Body of pancreas (tissue), 4 donors: ENCODE results near the gene CCL19. TPM values are rescaled to one million over a fixed set of nuclear protein-coding genes. Genes with fewer than 3 reads are reported as not detected.

Source experiments
- ATAC-seq: fragments of 150-250 bp; one replicate; pipeline ENCODE4 v1.9.1; 2016
- DNase-seq, 4 donors: peaks; one replicate each; pipeline ENCODE4 v3.0.0-alpha.2; 2019
- H3K27ac ChIP-seq, 4 donors: fragments of 200-600 bp; sonication (generic); 1 replicate in 3 of 4; 2 replicates in 1 of 4; pipeline versions ENCODE4 v1.5.1 to v1.6.1; 2016 to 2019; ENCODE audit warnings: mild to moderate bottlenecking in 1 of 4, mixed read lengths in 1 of 4, moderate library complexity in 1 of 4
- H3K27me3 ChIP-seq, 2 donors: fragments of 200-600 bp; sonication (generic); one replicate each; pipeline ENCODE4 v1.6.0; 2016; ENCODE audit warnings: mild to moderate bottlenecking in 1 of 2
- H3K36me3 ChIP-seq, 2 donors: fragments of 200-600 bp; sonication (generic); replicated peaks in 1 of 2; 2 replicates each; pipeline ENCODE4 v1.5.1; 2016; ENCODE audit warnings: low read depth in 2 of 2; ENCODE audit not compliant: insufficient read depth in 1 of 2
- H3K4me1 ChIP-seq: fragments of 200-600 bp; sonication (generic); one replicate; pipeline ENCODE4 v1.6.0; 2016
- H3K4me3 ChIP-seq, 2 donors: fragments of 200-600 bp; sonication (generic); 1 replicate in 1 of 2; 2 replicates in 1 of 2; pipeline ENCODE4 v1.5.1; 2016 to 2019
- H3K9me3 ChIP-seq, 3 donors: fragments of 200-600 bp; sonication (generic); 1 replicate in 2 of 3; 2 replicates in 1 of 3; pipeline ENCODE4 v1.5.1; 2016
- CTCF ChIP-seq, 7 experiments: fragments of 450-650 bp in 4 of 7; fragments of 200-600 bp in 3 of 7; sonication (generic) in 3 of 7; IDR thresholded peaks; one replicate each; pipeline ENCODE4 v1.5.1; 2016 to 2019; ENCODE audit warnings: antibody characterized with exemption in 7 of 7
- POLR2A ChIP-seq, 3 donors: fragments of 450-650 bp; IDR thresholded peaks; one replicate each; pipeline ENCODE4 v1.6.1; 2016; ENCODE audit warnings: antibody characterized with exemption in 3 of 3, mild to moderate bottlenecking in 2 of 3
- WGBS, 2 donors: methylation state at CpG; one replicate each; pipeline ENCODE4 v1.1.5; 2017; 5-methylcytosine and 5-hydroxymethylcytosine counted together
- intact Hi-C: fragments of 100-400 bp; cut with DNase I; formaldehyde crosslinking; loops from one replicate; pipeline ENCODE4 v1.15.1; 2023
- total RNA-seq, 2 donors: library from RNA; depleted of rRNA; stranded (reverse); fragments of >200 nt; gene quantifications; one replicate each; pipeline ENCODE4 v1.1.0, GENCODE V29; 2016

CCL19 gene
- total RNA-seq, 2 donors from 2014 or later = not detected

- Histone ChIP-seq H3K9me3 (no peaks in the 10 kb centered on the region), H3K36me3 (no peaks in the 10 kb centered on the region), H3K4me1 (peaks cover 15% of the 10 kb centered on the region), H3K27ac (peak overlapping the region; percentile 92 to 98 (median 96)), H3K27me3 (no peaks in the 10 kb centered on the region), H3K4me3 (peak overlapping the region; percentile 18 to 78)
- intact Hi-C loops = no loop called here
- DNase-seq = no peak
- peak in 1 of 7 experiments; percentile 6 for TF ChIP-seq CTCF (IDR thresholded peaks at IDR 0.05)
- TF ChIP-seq POLR2A (IDR thresholded peaks at IDR 0.05) = no peak
- WGBS, 2 donors = 1% methylated on average over 22 of the region's 26 CpGs; no CpG with 5 or more reads in 1 of the 2 donors
- no peak for ATAC-seq
These were observed 26.1 kb downstream of the CCL19 start for GRCh38 chr9:34665067-34665380.

- DNase-seq (peak; percentile 87 to 93 (median 90)), ATAC-seq (peak; percentile 60)
- no peaks in the 10 kb centered on the region for H3K36me3 ChIP-seq
- TF ChIP-seq CTCF (IDR thresholded peaks at IDR 0.05) (peak; percentile 73 to 96 (median 86)), POLR2A (IDR thresholded peaks at IDR 0.05) (peak in 2 of 3 donors; percentile 6 to 21)
- peak overlapping the region; percentile 92 to 98 (median 96) for H3K27ac ChIP-seq
- intact Hi-C loops = no loop called here
- peak overlapping the region; percentile 18 to 78 for H3K4me3 ChIP-seq
- peaks cover 15% of the 10 kb centered on the region for H3K4me1 ChIP-seq
- no peaks in the 10 kb centered on the region for H3K27me3 ChIP-seq
- WGBS, 2 donors = 6 to 12% methylated on average over 18 of the region's 18 CpGs
- H3K9me3 ChIP-seq = no peaks in the 10 kb centered on the region
These were observed 26.6 kb downstream of the CCL19 start for GRCh38 chr9:34664281-34665066.

GRCh38 chr9:34663303-34663605 lies 27.8 kb downstream of the CCL19 start:
- Histone ChIP-seq H3K27ac (no peak overlapping the region), H3K9me3 (no peaks in the 10 kb centered on the region), H3K27me3 (no peaks in the 10 kb centered on the region), H3K4me3 (no peak overlapping the region), H3K36me3 (no peaks in the 10 kb centered on the region), H3K4me1 (peaks cover 15% of the 10 kb centered on the region)
- DNase-seq (no peak), ATAC-seq (no peak)
- intact Hi-C loops = no loop called here
- no peak for TF ChIP-seq POLR2A (IDR thresholded peaks at IDR 0.05)
- no peak for TF ChIP-seq CTCF (IDR thresholded peaks at IDR 0.05)

GRCh38 chr9:34662526-34663302 lies 28.4 kb downstream of the CCL19 start, which contains the start of gene CCL27:
Gene CCL27 (minus strand): TSS chr9:34662657. CDS start chr9:34662633, 24 bp downstream.
- Histone ChIP-seq H3K4me3 (no peak within 1 kb of the TSS), H3K27me3 (no peaks in the 10 kb centered on the region), H3K4me1 (peaks cover 15% of the 10 kb centered on the region), H3K27ac (no peak within 1 kb of the TSS), H3K9me3 (no peaks in the 10 kb centered on the region), H3K36me3 (no peaks in the 10 kb centered on the region)
- ATAC-seq (no peak), DNase-seq (no peak)
- intact Hi-C loops = no loop called here
- WGBS, 2 donors = 90 to 91% methylated on average over 4 of the region's 4 CpGs
- TF ChIP-seq CTCF (IDR thresholded peaks at IDR 0.05) (no peak), POLR2A (IDR thresholded peaks at IDR 0.05) (no peak)
